ENCODE results near the gene ADAM11. TPM values are rescaled to one million over a fixed set of nuclear protein-coding genes. Genes with fewer than 3 reads are reported as not detected.

ADAM11 gene
- total and polyA plus RNA-seq, 2 of the 4 experiments (the other 2 are of a cell fraction): 0.36 to 0.53 TPM

GRCh38 chr17:44761932-44762810, 3.4 kb downstream of the ADAM11 start:
- Histone ChIP-seq H3K9ac (ENCODE audit: low read depth, low read length) (no peak overlapping the region), H3K9me1 (ENCODE audit: insufficient read depth, low read length) (0 out of 2 replicates have a peak, but pooled peaks cover 2% of the 10 kb centered on the region), H3K27me3 (ENCODE audit: control insufficient read depth, insufficient read depth, low read length) (peaks cover 52% of the 10 kb centered on the region), H3K79me1 (ENCODE audit: low read depth in 1 of 2, low read length in 2 of 2) (no peaks in the 10 kb centered on the region), H3K9me3 (ENCODE audit: control insufficient read depth, insufficient read depth, low read length) (no peaks in the 10 kb centered on the region), H4K8ac (ENCODE audit: low read depth in 2 of 2, low read length in 2 of 2) (no peak overlapping the region), H4K5ac (ENCODE audit: low read depth, low read length) (no peak overlapping the region), H4K91ac (ENCODE audit: insufficient read depth, low read depth, low read length) (no peak overlapping the region), H2BK20ac (ENCODE audit: low read depth, low read length) (no peak overlapping the region), H2BK5ac (ENCODE audit: low read depth, low read length, poor library complexity, severe bottlenecking) (no peak overlapping the region), H3K36me3 (ENCODE audit: control insufficient read depth, insufficient read depth, low read length) (no peaks in the 10 kb centered on the region), H3K18ac (ENCODE audit: low read depth, low read length) (no peak overlapping the region), H3K14ac (replicated peaks; ENCODE audit: low read depth, low read length) (no peak overlapping the region), H3K23ac (ENCODE audit: low read depth, low read length) (no peak overlapping the region), H2BK120ac (ENCODE audit: low read depth, low read length) (no peak overlapping the region), H3K4me2 (ENCODE audit: low read depth, low read length) (no peak overlapping the region), H4K20me1 (ENCODE audit: insufficient read depth, low read length) (no peaks in the 10 kb centered on the region), H2AFZ (replicated peaks; ENCODE audit: low read length, poor library complexity) (no peak overlapping the region), H3K4ac (ENCODE audit: low read depth, low read length) (no peak overlapping the region), H2BK15ac (ENCODE audit: low read depth, low read length) (no peak overlapping the region), H3K27ac (ENCODE audit: insufficient read depth, low read length) (no peak overlapping the region), H3K4me1 (ENCODE audit: control insufficient read depth, insufficient read depth, low read length) (peaks cover 2% of the 10 kb centered on the region; the same call in 1 of the 2 replicates), H3K4me3 (ENCODE audit: insufficient read depth, low read depth, low read length) (no peak overlapping the region), H2AK9ac (replicated peaks; ENCODE audit: low read depth, low read length, poor library complexity) (no peak overlapping the region), H3K56ac (ENCODE audit: extremely low read depth, insufficient read depth, low read length) (no peak overlapping the region), H2AK5ac (ENCODE audit: low read depth, low read length) (no peak overlapping the region)
- dilution Hi-C loops (cut with HindIII; ENCODE audit: low sequenced_read_pairs, unreplicated experiment) (no loop called here), in situ Hi-C loops (cut with MboI; ENCODE audit: low sequenced_read_pairs) (no loop called here), intact Hi-C loops (cut with micrococcal nuclease) (loop anchor here (10.0 kb wide), 1 partner anchor 227 kb away; no protein-coding TSS in a partner anchor)
- ATAC-seq (ENCODE audit: low read depth) (no peak), DNase-seq (no peak)
- no TSS peak for BruUV-seq (replicated peaks)
- TF ChIP-seq CEBPB (IDR thresholded peaks at IDR 0.05; ENCODE audit: low read depth, low read length) (no peak), RFX5 (IDR thresholded peaks at IDR 0.05; ENCODE audit: low read depth, low read length) (no peak), RAD21 (IDR thresholded peaks at IDR 0.05; ENCODE audit: low read length) (no peak), POLR2A (IDR thresholded peaks at IDR 0.05; ENCODE audit: low read depth, low read length) (no peak), MAFK (IDR thresholded peaks at IDR 0.05; ENCODE audit: low read depth, low read length) (no peak), MAZ (IDR thresholded peaks at IDR 0.05; ENCODE audit: borderline replicate concordance, low read depth, low read length) (no peak), BHLHE40 (IDR thresholded peaks at IDR 0.05; ENCODE audit: low read depth, low read length) (no peak), MXI1 (IDR thresholded peaks at IDR 0.05; ENCODE audit: borderline replicate concordance, low read depth, low read length) (no peak), CHD1 (IDR thresholded peaks at IDR 0.05; ENCODE audit: low read depth, low read length) (no peak), FOS (IDR thresholded peaks at IDR 0.05; ENCODE audit: low read depth, low read length) (no peak), NFE2L2 (IDR thresholded peaks at IDR 0.05; ENCODE audit: low read depth, low read length) (no peak), CTCF (conservative IDR thresholded peaks at IDR 0.05; ENCODE audit: low read depth, low read length) (no peak; the same call in 1 of the 2 replicates), RCOR1 (IDR thresholded peaks at IDR 0.05; ENCODE audit: insufficient replicate concordance, low read length) (no peak)
- CTCF ChIA-PET: interaction anchor here (0.8 kb wide), 1 partner anchor 115 kb away, joined by 4 read pairs; no protein-coding TSS in a partner anchor
- POLR2A ChIA-PET (ENCODE audit: unreplicated experiment): no interaction called here
- 81% methylated on average over 3 of the region's 17 CpGs; no CpG with 5 or more reads in 1 of the 2 experiments for WGBS, 2 experiments (ENCODE audit: extremely low coverage in 2 of 2, insufficient read length in 1 of 2)

Measured in IMR-90 (cell line).